ENCODE results near the gene CNNM4. TPM values are rescaled to one million over a fixed set of nuclear protein-coding genes. Genes with fewer than 3 reads are reported as not detected.

Gene CNNM4
- total RNA-seq, 1 experiment from 2014 or later: 12.5 TPM

- H3F3A ChIP-seq (ENCODE audit: low read length, unreplicated experiment): no peaks in the 10 kb centered on the region
- H3K9me2 ChIP-seq (replicated peaks; ENCODE audit: low read length): no peaks in the 10 kb centered on the region
- no peak overlapping the region for H2AFZ ChIP-seq (ENCODE audit: low read length)
- no peak overlapping the region for H3K9ac ChIP-seq (ENCODE audit: low read length)
- no TSS peak for BruUV-seq (replicated peaks)
- H3K27me3 ChIP-seq (ENCODE audit: low read length): no peaks in the 10 kb centered on the region
- no peaks in the 10 kb centered on the region for H3K9me3 ChIP-seq (ENCODE audit: low read length)
- no peaks in the 10 kb centered on the region for H3K4me1 ChIP-seq (ENCODE audit: insufficient read depth, low read length)
- no peak overlapping the region for H3K27ac ChIP-seq (ENCODE audit: low read length)
- ATAC-seq: no peak
- no peak for TF ChIP-seq EZH2 (IDR thresholded peaks at IDR 0.05; ENCODE audit: low read length, unreplicated experiment)
- TF ChIP-seq EZH2phosphoT487 (IDR thresholded peaks at IDR 0.05; ENCODE audit: borderline replicate concordance, low read length): no peak
- H4K20me1 ChIP-seq (ENCODE audit: low read length): no peaks in the 10 kb centered on the region
- no peaks in the 10 kb centered on the region for H3K79me2 ChIP-seq (ENCODE audit: low read length)
- no peak overlapping the region for H3K4me2 ChIP-seq (ENCODE audit: low read length)
- intact Hi-C loops (cut with micrococcal nuclease): no loop called here
- POLR2A ChIA-PET (ENCODE audit: unreplicated experiment): no interaction called here
- H3K4me3 ChIP-seq (ENCODE audit: low read length): no peak overlapping the region
- no peak for DNase-seq
- peaks cover 3% of the 10 kb centered on the region; the same call in 1 of the 2 replicates for H3K36me3 ChIP-seq (ENCODE audit: low read depth, low read length)
- CTCF ChIA-PET: no interaction called here
Observed at GRCh38 chr2:96844405-96844808, 83.7 kb downstream of the CNNM4 start.

GRCh38 chr2:96846825-96847224, 86.1 kb downstream of the CNNM4 start:
- Histone ChIP-seq H3K27ac (ENCODE audit: low read length) (no peak overlapping the region), H3K36me3 (ENCODE audit: low read depth, low read length) (peaks cover 11% of the 10 kb centered on the region), H3K27me3 (ENCODE audit: low read length) (no peaks in the 10 kb centered on the region), H3F3A (ENCODE audit: low read length, unreplicated experiment) (no peaks in the 10 kb centered on the region), H3K9me3 (ENCODE audit: low read length) (no peaks in the 10 kb centered on the region), H3K9ac (ENCODE audit: low read length) (no peak overlapping the region), H3K4me3 (ENCODE audit: low read length) (no peak overlapping the region), H3K79me2 (ENCODE audit: low read length) (no peaks in the 10 kb centered on the region), H3K4me1 (ENCODE audit: insufficient read depth, low read length) (no peaks in the 10 kb centered on the region), H3K4me2 (ENCODE audit: low read length) (no peak overlapping the region), H2AFZ (ENCODE audit: low read length) (no peak overlapping the region), H4K20me1 (ENCODE audit: low read length) (no peaks in the 10 kb centered on the region), H3K9me2 (replicated peaks; ENCODE audit: low read length) (no peaks in the 10 kb centered on the region)
- ChIA-PET CTCF (no interaction called here), POLR2A (ENCODE audit: unreplicated experiment) (interaction anchor here (1.0 kb wide), 1 partner anchor 36 kb away, joined by 4 read pairs; no protein-coding TSS in a partner anchor)
- intact Hi-C loops (cut with micrococcal nuclease): no loop called here
- no peak for DNase-seq
- TF ChIP-seq CTCF (conservative IDR thresholded peaks at IDR 0.05; ENCODE audit: low read depth, low read length): no peak
- no peak for TF ChIP-seq EZH2phosphoT487 (IDR thresholded peaks at IDR 0.05; ENCODE audit: borderline replicate concordance, low read length)
- TF ChIP-seq EZH2 (IDR thresholded peaks at IDR 0.05; ENCODE audit: low read length, unreplicated experiment): no peak
- no TSS peak for BruUV-seq (replicated peaks)
- no peak for ATAC-seq

- no peak overlapping the region for H3K4me2 ChIP-seq (ENCODE audit: low read length)
- H3K36me3 ChIP-seq (ENCODE audit: low read depth, low read length): peaks cover 11% of the 10 kb centered on the region
- H3K27me3 ChIP-seq (ENCODE audit: low read length): no peaks in the 10 kb centered on the region
- DNase-seq: no peak
- H3K4me3 ChIP-seq (ENCODE audit: low read length): no peak overlapping the region
- no peaks in the 10 kb centered on the region for H3F3A ChIP-seq (ENCODE audit: low read length, unreplicated experiment)
- no TSS peak for BruUV-seq (replicated peaks)
- H2AFZ ChIP-seq (ENCODE audit: low read length): no peak overlapping the region
- no peaks in the 10 kb centered on the region for H4K20me1 ChIP-seq (ENCODE audit: low read length)
- H3K9ac ChIP-seq (ENCODE audit: low read length): no peak overlapping the region
- intact Hi-C loops (cut with micrococcal nuclease): no loop called here
- TF ChIP-seq CTCF (conservative IDR thresholded peaks at IDR 0.05; ENCODE audit: low read depth, low read length) (no peak), EZH2phosphoT487 (IDR thresholded peaks at IDR 0.05; ENCODE audit: borderline replicate concordance, low read length) (no peak), EZH2 (IDR thresholded peaks at IDR 0.05; ENCODE audit: low read length, unreplicated experiment) (no peak)
- ATAC-seq: no peak
- H3K27ac ChIP-seq (ENCODE audit: low read length): no peak overlapping the region
- no peaks in the 10 kb centered on the region for H3K9me3 ChIP-seq (ENCODE audit: low read length)
- no peaks in the 10 kb centered on the region for H3K9me2 ChIP-seq (replicated peaks; ENCODE audit: low read length)
- H3K4me1 ChIP-seq (ENCODE audit: insufficient read depth, low read length): no peaks in the 10 kb centered on the region
- CTCF ChIA-PET: no interaction called here
- POLR2A ChIA-PET (ENCODE audit: unreplicated experiment): interaction anchor here (1.0 kb wide), 1 partner anchor 35 kb away, joined by 4 read pairs; no protein-coding TSS in a partner anchor
- H3K79me2 ChIP-seq (ENCODE audit: low read length): no peaks in the 10 kb centered on the region
Observed at GRCh38 chr2:96847586-96847985, 86.9 kb downstream of the CNNM4 start.
